SW480 (cell line): Measurements from ENCODE around the gene RTP2.
A peak's percentile ranks its signal among the peaks of the same experiment; 100 is the strongest.

Experiments
- DNase-seq: peaks from one replicate; pipeline ENCODE4 v3.0.0-alpha.2; 2016; ENCODE audit warnings: low spot score

RTP2 gene

DNA sequence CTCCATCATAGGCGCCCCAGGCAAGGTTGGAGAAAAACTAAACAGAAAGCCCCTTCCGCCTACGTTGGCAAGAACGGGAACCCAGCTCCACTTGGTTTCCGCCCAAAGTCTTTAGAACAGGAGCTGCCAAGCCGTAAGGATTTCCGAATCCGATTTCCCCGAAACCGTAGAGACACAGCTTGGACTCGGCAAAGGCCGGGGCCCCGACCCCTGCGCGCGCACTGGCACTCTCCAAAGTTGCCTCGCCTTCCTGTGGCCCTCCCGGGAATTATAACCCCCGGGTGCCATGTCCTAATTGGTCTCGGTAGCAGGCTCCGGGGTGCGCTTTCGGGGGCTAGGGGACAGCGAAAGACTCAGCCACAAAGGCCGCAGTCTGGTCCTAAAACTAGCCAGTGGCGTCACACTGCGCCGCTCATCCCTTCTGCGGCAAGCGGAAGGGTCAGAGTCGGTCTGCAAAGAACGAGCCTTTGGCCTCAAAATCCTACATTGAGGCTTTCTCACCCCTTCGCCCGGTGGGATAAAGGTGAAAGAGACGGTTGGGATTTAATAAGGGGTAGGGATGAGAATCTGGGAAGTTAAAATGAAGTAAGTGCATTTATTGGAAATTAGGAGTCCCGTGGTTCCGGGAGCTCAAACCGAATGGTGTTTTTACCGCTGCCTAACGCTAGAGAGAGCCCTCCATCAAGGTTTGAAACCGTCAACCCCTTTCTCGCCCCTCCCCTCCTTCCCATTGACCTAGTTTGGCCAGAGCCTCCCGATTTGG, 36.2 kb upstream of the RTP2 start:
- DNase-seq: peak; percentile 89

DNA sequence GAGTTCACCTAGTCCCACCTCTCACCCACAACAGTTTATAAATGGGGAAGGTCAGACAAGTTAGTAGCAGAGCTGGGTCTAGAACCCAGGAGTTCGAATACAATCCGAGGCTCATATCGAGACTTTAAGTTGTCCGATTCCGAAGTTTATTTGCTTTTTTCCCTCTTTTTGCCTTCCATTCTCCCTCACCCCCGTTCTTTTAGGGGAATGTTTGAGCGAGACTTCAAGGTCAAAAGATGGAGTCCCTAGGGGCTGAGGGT, 35.6 kb upstream of the RTP2 start:
- DNase-seq: no peak

DNA sequence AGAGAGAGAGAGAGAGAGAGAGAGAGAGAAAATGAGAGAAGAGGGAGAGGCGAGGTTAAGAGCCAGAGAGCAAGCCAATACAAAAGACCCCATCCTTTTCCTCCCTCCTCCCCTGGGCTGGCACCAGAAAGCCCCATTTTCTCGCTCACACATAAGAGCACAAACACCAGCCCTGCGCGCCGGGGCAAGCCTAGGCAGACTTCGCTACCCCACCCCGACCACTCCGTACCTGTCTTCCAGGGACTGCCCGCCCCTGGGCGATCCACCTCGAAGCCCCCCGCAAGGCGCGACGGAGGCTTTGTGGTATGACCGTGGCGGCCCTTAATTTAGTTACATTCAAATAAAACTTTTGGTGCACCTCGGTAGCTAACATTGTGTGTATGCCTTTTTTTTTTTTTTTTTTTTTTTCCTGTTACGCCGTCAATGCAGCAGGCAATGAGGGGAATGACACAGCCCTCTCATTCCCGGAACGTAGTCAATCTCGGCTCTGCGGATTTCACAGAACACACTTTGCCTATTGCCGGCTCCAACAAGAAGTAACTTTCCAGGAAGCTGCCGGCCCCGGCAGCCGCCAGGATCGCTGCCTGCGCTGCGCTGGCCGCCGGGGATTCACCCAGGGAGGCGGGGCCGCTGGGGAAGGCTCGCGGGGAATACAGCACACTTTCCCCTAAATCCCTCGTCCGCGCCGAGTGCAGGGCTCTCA, 35.2 kb upstream of the RTP2 start:
- peak; percentile 60 for DNase-seq

DNA sequence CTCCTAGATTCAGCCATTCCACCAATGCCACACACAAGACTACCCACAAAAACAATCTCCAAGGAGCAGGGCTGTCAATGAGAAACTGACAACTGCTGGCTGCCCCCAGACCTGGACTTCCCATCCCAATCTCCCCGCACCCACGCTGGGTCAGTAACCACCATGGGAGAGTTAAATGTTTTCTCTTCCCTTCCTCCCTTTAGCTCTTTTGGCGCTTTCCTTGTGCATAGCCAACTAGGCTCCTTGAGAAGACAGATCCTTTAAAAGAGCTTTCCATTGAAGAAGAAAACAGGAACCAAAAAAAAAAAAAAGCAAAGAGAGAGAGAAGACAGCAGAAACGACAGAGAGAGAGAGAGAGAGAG, 34.6 kb upstream of the RTP2 start:
- DNase-seq: no peak

DNA sequence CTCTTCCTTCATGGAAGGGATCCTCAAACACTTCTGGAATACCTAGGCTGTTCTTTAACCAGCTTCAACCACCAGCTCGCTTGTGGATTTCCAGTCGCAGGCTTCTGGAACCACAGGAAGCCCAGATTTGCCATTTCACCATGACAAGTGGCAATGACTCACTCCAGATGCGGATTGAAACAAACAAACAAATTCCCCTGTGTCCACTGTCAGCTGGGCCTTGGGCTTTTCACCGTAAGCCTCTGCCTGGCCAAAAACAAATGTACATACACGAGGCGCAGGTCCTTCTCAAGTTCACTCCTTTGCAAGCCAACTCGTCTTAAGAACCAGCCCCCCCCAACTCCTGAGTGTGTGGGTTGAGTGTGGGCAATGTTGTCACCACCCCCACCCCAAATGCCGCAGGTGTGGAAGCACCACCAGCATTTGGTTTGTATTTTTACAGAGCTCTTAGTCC, 34.1 kb upstream of the RTP2 start:
- DNase-seq: peak; percentile 75

DNA sequence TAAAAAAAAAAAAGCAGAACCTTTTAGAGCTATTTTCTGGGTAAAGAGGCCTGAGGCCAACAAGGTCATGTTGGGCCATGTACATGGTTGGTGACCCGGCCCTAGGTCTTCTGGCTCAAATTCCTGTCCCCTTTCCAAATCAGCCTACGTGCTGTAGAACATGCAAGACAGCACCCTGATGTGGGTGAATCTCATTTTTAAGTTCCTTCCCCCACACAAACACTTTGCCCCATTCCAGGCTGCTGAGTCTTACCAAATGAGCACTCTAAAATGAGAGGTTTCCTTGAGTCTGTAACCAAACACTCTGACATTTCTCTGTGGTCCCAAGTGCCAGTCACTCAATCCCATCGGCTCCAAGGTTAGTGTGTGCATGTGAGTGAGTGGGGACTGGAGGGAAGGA, 33.5 kb upstream of the RTP2 start:
- no peak for DNase-seq

DNA sequence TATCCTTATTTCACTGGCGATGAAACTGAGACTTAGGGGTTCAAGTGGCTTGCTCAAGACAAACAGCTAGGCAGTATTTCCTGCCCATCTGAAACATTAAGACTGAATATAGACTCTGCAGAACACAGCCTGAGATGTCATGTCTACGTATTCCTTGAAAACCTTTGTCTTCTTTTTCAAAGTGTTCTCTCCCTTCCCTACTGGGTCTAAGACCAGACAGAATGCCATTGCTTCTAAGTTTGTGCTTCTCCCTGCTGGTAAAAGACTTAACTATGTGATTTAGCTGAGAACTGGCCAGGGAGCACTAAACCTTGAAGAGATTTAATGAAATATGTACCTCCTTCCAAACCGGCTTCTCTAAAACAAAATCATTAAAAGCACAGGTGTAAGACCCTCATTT, 33.0 kb upstream of the RTP2 start:
- DNase-seq: no peak

DNA sequence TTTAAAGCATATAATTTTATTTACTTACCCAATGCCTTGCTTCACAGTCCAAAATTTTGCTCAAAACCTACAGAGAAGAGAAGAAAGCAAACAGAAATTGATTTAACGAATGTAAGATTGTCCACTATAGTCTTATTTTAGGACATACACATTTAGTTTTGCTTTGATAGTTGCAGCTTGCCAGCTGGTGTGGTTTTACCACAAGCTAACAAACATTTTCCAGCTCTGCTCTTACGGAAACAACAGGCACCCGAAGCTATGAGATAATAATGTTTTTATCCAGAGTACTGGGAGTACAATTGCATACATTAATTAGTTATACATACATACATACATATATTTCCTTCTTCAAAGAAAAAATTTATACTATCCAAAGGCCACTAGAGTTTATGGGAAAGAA, 32.5 kb upstream of the RTP2 start:
- DNase-seq: no peak

DNA sequence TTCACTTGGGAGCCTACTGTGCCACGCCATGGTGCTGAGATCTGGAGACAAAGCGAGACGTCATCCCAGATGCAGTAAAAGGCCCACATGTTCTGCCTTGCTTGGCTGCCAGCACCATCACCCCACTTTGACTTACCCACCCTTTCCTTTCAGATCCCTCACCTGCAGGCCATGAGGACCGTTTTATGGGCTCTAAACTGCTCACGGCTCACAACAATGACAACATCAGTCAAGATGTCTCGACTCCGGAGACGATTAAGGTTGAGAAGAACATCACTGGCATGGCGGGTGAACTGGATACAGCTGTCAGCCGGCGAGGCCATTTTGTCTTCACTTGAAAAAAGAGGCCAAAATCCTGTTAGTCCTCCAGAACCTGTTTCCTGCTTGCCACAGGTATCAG, 31.0 kb upstream of the RTP2 start:
- DNase-seq: no peak

DNA sequence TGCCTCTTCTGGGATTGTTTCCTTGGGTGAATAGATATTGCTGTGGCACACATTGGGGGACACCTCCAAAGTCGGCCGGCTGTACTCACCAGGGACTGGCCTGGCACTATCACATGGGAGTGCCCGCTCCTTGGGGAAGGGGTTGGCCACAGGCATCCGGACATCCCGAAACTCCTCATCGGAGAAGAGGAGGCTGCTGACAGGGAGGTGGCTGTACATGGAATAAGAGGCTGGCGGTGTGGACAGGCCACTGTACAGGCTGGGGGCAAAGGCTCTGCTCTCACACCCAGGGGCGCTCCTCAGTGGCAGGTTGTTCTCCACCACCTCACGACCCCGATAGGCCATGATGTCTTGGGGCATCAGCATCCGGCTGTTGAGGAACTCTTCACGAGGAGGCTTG, 27.2 kb upstream of the RTP2 start:
- no peak for DNase-seq

DNA sequence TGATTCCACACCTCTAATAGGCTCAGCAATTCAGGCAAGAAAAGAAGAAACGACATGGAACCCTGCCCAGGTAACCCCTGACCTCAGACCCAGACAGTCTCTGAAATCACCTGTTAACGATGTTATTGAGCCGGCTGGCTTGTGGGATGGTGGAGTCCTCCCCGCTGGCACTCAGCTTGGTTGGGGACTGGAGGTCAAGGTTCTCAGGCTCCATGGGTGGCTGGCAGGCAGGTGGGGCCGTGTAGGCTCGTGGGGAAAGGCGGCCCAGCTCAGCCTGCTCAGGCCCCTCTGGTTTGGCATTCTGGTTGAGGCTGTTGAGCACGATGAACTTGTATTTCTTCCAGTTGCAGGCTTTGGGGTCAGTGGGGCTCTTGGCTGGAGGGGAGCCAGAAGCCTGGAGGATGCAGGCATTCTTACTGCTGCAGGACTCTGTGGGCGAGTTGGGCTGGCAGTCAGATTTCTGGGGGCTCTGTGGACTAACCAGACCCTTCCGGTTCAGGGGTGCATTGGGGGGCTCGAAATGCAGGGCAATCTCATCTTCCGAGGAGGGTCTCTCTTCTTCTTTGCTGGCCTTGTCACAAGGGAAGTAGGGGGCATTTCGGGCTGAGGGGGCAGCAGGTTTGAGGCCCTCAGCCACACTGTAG, 26.7 kb upstream of the RTP2 start:
- DNase-seq: no peak

DNA sequence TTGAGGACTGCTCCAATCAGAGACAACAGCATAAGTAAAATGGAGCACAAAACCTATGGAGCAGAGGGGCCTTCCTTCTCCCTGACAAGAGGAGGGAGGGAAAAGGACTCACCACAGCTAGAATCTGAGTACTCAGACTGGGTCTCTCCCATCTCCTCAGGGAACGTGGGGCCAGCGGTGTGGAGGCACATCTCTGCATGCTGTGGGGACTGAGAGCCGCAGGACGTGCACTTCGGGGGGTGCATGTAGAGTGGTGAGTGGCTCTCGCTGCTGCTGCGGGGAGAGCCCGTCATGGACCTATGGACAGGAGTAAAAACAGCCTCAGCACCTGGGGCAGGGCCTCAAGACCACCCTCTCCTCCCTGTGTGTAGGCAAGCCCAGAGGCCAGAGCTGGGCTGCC, 25.9 kb upstream of the RTP2 start:
- no peak for DNase-seq

DNA sequence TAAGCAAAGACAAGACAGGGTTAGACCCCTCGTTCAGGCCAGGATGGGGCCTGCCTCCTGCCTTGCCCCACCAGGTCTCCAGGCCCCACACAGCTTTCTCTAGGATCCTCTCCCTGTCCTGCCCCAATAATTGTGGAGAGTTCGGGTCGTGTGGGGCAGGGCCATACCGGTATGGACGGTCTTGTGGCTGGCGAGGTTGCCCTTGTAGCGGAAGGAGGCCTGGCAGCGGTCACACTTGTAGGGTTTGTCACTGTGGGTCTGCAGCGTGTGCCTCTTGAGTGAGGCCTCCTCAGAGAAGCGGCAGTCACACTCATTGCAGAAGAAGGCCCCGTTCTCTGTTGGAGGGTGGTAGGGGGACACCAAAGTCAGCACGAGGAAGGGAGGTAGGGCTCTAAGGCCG, 24.2 kb upstream of the RTP2 start:
- no peak for DNase-seq

DNA sequence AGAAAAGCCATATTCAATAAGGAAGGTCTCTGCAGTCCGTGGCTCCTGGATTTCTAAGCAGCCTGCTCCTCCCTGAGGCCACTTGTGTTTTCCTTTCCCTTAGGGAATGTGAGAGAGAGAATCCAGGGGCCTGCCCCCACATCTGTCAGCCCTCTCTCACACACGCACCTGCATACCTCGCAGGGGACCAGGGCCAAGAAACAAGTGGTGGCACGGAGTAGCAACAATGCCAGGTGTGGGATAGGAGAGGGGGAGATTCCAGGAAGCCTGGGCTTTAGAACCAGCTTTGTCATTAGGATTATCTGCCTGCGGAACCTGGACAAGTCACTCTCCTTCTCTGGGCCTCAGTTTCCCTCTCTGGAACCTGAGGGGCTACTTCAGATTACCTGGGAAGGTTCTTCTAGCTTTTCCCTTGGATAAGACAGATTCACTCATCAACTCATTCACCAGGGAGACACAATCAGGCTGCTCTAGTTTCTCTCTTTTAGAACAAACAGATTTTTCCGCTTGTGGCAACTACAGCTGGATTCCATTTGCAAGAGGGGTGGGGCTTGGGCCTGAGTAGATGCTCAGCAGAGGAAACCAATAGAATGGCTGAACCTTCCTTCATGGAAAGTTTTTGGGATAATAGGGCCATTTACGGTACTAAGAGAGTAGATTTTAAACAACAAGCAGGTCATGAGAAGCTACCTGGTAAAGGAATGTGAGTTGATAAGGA, 23.5 kb upstream of the RTP2 start:
- DNase-seq: no peak

DNA sequence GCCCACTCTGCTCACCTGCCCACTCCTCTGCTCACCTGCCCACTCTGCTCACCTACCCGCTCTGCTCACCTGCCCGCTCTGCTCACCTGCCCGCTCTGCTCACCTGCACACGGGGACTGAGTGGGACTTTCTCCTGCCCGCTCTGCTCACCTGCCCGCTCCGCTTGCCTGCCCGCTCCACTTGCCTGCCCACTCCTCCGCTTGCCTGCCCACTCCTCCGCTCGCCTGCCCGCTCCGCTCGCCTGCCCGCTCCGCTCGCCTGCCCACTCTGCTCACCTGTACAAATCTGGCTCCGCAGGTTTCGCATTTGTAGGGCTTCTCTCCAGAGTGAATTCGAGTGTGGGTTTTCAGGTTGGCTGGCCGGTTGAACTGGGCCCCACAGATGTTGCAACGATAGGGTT, 22.9 kb upstream of the RTP2 start:
- DNase-seq: no peak

DNA sequence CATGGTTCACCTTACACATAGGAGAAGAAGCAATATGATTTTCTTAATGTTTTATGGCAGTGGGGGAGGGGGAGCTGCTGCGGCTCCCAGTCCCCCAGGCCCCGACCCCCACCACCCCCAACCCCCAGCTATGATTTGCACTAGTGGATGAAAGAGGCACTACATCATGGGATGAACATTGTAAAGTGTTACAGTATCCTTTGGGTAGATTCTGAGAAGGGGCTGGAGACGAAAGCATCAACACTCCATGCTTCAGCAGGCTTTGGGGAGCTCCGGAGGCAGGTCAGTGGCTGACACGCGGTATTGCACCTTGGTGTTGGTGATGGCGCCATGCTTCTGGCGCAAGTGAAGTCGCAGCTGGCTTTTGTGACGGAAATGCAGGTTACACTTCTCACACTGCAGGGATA, 19.9 kb upstream of the RTP2 start:
- no peak for DNase-seq

DNA sequence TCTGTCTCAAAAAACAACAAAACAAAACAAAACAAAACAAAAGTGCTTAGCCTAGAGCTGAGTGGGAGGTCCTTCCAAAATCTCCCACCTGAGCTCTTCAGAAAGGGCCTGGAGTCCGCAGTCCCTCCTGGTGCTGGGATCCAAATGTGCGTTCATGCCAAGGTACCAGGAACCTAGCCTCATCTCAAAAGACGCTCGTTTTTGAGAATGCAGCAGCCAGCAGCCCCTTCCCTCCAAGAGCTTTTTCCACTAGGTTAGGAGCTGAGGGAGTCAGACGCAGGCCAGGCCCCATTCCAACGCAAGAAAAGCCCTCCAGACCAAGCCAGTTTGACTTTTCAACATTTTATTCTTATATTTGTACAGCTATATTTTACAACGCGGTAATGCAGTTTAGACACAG, 18.7 kb upstream of the RTP2 start:
- DNase-seq: no peak

DNA sequence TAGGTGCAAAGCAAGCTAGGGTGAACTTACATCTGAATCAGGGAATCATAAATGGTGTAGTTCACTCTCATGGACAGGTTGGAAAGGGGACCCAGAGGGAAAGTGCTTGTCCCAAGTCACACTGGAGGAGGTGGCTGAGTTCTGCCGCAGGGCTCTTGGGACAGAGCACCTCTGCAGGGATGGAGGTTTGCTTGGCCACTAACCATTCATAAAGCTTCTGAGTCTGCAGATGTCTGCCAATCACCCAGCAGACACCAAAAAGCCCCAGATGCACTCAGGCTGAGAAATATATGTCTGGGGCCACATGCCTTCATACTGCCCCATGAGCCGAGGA, 17.9 kb upstream of the RTP2 start:
- DNase-seq: no peak

DNA sequence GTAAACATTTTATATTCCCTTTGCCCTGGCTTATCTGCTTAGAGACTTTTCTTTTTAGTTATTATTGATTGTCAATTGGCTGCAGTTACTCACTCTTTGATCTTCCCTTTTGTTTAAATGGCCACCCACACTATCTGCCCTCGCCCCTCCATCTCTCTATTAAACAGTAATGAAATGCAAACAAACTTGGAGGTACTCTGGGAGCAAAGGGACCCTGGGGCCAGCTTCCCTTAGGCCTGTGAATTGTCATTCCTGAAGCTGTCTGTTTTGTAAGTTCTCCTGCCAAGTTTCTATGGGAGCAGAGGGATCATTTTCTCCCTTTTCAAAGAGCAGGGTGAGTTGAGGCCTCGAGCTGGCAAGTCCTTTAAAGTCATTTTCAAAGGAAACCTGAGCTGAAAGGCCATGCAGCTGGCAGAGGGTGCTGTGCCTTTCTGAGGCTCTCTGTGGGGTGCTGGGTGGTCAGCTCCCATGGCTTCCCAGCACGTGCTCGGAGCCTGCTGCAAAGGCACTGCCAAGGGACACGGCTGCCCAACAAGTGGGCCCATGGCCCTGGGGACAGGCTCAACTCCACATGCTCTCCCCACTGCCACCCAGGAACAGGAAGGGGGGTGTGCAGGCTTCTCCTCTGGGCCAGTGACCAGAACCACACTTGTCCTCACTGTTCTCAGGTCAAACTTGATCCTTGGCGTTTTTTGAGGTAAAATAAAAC, 17.4 kb upstream of the RTP2 start:
- DNase-seq: no peak

DNA sequence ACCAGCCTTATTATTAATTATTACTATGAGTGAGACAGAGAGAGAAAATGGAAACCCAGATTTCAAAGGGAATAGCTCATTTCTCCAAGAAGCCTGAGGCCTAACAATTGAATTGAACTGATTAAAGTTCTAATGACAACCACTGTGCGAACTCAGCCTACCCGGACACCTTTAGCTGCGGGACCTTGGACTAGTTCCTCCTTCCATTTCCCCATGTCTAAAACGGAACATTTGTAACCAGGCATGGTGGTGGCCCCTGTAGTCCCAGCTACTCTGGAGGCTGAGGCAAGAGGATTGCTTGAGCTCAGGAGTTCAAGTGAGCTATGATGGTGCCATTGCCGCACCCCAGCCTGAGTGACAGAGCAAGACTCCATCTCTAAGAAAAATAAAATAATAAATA, 16.4 kb upstream of the RTP2 start:
- no peak for DNase-seq

DNA sequence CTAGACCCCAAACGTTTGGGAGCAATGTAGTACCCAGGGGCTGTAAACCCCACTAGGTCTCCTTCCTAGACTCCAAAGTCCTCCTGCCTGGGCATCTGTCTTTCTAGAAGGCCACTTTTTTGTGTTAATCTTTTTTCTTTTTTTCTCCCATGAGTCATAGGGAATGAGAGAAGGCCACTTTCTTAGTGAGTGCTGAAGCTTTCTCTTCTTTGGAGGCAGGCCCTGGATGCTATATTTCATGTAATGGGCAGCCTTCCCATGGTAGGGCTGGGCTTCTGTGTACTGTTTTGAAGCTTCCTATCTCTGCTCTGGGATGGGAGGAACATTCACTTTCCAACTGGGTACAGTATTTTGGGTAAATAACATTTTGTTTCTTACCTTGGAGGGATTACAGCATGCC, 15.2 kb upstream of the RTP2 start:
- no peak for DNase-seq

DNA sequence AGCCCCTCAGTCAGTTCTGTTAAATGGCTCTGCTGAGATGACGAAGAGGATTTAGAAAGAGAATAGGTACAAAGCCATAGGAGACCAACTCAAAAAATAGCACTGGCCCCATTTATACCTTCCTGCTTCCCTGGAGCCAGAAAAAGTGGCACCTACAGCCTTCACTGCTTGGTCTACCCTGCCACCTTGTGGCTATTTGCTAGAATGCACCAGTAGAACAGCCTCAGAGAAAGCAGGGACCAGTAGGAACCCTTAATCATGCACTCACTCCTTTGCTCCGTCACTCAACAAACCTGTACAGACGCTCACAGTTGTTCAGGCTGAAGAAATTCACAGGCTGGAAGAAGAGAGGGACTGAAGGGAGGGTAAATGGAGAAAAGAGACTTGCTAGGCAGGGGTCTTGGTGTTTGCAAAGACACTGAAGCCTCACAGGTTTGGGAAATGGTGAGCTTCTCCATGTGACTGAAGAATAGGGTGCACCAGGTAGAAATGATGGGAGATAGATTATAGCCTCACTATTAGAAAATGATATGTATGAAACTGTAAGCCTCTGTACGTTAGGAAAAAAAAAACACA, 12.1 kb upstream of the RTP2 start:
- peak; percentile 64 for DNase-seq
